D721Med (cell line): ENCODE results near the gene TPSD1.
"Not testable (repeated sequence)": the region's sequence is repeated elsewhere in the genome, so short reads cannot be mapped to it uniquely, and the experiment has no call there.

Experiments used
- DNase-seq: peaks from one replicate; pipeline ENCODE4 v3.0.0; 2011; ENCODE audit warnings: low spot score; ENCODE audit not compliant: insufficient read length
- FAIRE-seq: peaks from 2 replicates; lab custom pipeline; 2011; peaks lifted over from hg19 to GRCh38; lab: Jason Lieb, UNC
- CTCF ChIP-seq: IDR thresholded peaks from 2 replicates; pipeline ENCODE4 v1.5.1; 2012; ENCODE audit warnings: mild to moderate bottlenecking, control low read depth; ENCODE audit not compliant: insufficient read depth; ENCODE audit errors: missing control alignments

TPSD1 gene

GRCh38 chr16:1255276-1256122 is at the start of gene TPSD1:
Gene TPSD1, plus strand, starts transcription at chr16:1256069. Its CDS starts 212 bp downstream, at chr16:1256281.
- FAIRE-seq, DNase-seq: not testable (repeated sequence)

- FAIRE-seq (no peak), DNase-seq (no peak)
- TF ChIP-seq CTCF = no peak
Observed at GRCh38 chr16:1206326-1206725, 49.5 kb upstream of the TPSD1 start.

- FAIRE-seq = no peak
- no peak for DNase-seq
- no peak for TF ChIP-seq CTCF
Observed at GRCh38 chr16:1206786-1207185, 49.1 kb upstream of the TPSD1 start.

- TF ChIP-seq CTCF = no peak
- no peak for FAIRE-seq
- no peak for DNase-seq
Observed at GRCh38 chr16:1208239-1208830, 47.5 kb upstream of the TPSD1 start.

GRCh38 chr16:1209081-1209480 is 46.8 kb upstream of the TPSD1 start:
- DNase-seq (no peak), FAIRE-seq (no peak)
- TF ChIP-seq CTCF = no peak

GRCh38 chr16:1210461-1210860 is 45.4 kb upstream of the TPSD1 start:
- no peak for FAIRE-seq
- TF ChIP-seq CTCF = no peak
- no peak for DNase-seq

GRCh38 chr16:1211451-1212268 is 44.2 kb upstream of the TPSD1 start:
- DNase-seq = no peak
- TF ChIP-seq CTCF = no peak
- no peak for FAIRE-seq
